Measurements from ENCODE around the gene GRIA3.

The GRIA3 gene

GRCh38 chrX:123308658-123309057 is 124.6 kb downstream of the GRIA3 start:
- H3K4me1 ChIP-seq (ENCODE audit: control insufficient read depth, insufficient read depth, low read length) = no peaks in the 10 kb centered on the region
- no peak overlapping the region for H3K9ac ChIP-seq (ENCODE audit: low read length in 2 of 2)
- H3K4me3 ChIP-seq (ENCODE audit: low read length in 2 of 2) = no peak overlapping the region
- no peak overlapping the region for H3K27ac ChIP-seq (ENCODE audit: low read length)
- H3K9me3 ChIP-seq (ENCODE audit: control insufficient read depth in 2 of 2, low read length in 2 of 2) = no peaks in the 10 kb centered on the region
- H3K36me3 ChIP-seq (ENCODE audit: control insufficient read depth in 2 of 2, insufficient read depth in 2 of 2, low read length in 2 of 2) = no peaks in the 10 kb centered on the region
- no peaks in the 10 kb centered on the region for H3K27me3 ChIP-seq (ENCODE audit: control insufficient read depth in 1 of 2, insufficient read depth in 2 of 2, low read length in 2 of 2)

- Histone ChIP-seq H3K27ac (ENCODE audit: low read length) (no peak overlapping the region), H3K9me3 (ENCODE audit: control insufficient read depth in 2 of 2, low read length in 2 of 2) (no peaks in the 10 kb centered on the region), H3K4me3 (ENCODE audit: low read length in 2 of 2) (no peak overlapping the region)
Observed at GRCh38 chrX:123310112-123310511, 126.0 kb downstream of the GRIA3 start.

GRCh38 chrX:123311486-123311885 is 127.4 kb downstream of the GRIA3 start:
- no peak overlapping the region for H3K4me3 ChIP-seq (ENCODE audit: low read length in 2 of 2)
- no peaks in the 10 kb centered on the region for H3K36me3 ChIP-seq (ENCODE audit: control insufficient read depth in 2 of 2, insufficient read depth in 2 of 2, low read length in 2 of 2)
- H3K9me3 ChIP-seq (ENCODE audit: control insufficient read depth in 2 of 2, low read length in 2 of 2) = no peaks in the 10 kb centered on the region
- H3K27ac ChIP-seq (ENCODE audit: low read length) = no peak overlapping the region
- no peaks in the 10 kb centered on the region for H3K27me3 ChIP-seq (ENCODE audit: control insufficient read depth in 1 of 2, insufficient read depth in 2 of 2, low read length in 2 of 2)
- H3K9ac ChIP-seq (ENCODE audit: low read length in 2 of 2) = no peak overlapping the region
- no peaks in the 10 kb centered on the region for H3K4me1 ChIP-seq (ENCODE audit: control insufficient read depth, insufficient read depth, low read length)

More at GRCh38 chrX:123310112-123310511, 126.0 kb downstream of the GRIA3 start:
- H3K36me3 ChIP-seq (ENCODE audit: control insufficient read depth in 2 of 2, insufficient read depth in 2 of 2, low read length in 2 of 2) = no peaks in the 10 kb centered on the region
- H3K9ac ChIP-seq (ENCODE audit: low read length in 2 of 2) = no peak overlapping the region
- no peaks in the 10 kb centered on the region for H3K27me3 ChIP-seq (ENCODE audit: control insufficient read depth in 1 of 2, insufficient read depth in 2 of 2, low read length in 2 of 2)
- no peaks in the 10 kb centered on the region for H3K4me1 ChIP-seq (ENCODE audit: control insufficient read depth, insufficient read depth, low read length)

- Histone ChIP-seq H3K9me3 (ENCODE audit: control insufficient read depth in 2 of 2, low read length in 2 of 2) (no peaks in the 10 kb centered on the region), H3K4me1 (ENCODE audit: control insufficient read depth, insufficient read depth, low read length) (no peaks in the 10 kb centered on the region), H3K27ac (ENCODE audit: low read length) (no peak overlapping the region)
Observed at GRCh38 chrX:123313486-123313885, 129.4 kb downstream of the GRIA3 start.

GRCh38 chrX:123320622-123321021 is 136.5 kb downstream of the GRIA3 start:
- no peak overlapping the region for H3K9ac ChIP-seq (ENCODE audit: low read length in 2 of 2)
- no peak overlapping the region for H3K4me3 ChIP-seq (ENCODE audit: low read length in 2 of 2)
- no peaks in the 10 kb centered on the region for H3K36me3 ChIP-seq (ENCODE audit: control insufficient read depth in 2 of 2, insufficient read depth in 2 of 2, low read length in 2 of 2)
- no peak overlapping the region for H3K27ac ChIP-seq (ENCODE audit: low read length)
- no peaks in the 10 kb centered on the region for H3K9me3 ChIP-seq (ENCODE audit: control insufficient read depth in 2 of 2, low read length in 2 of 2)
- H3K27me3 ChIP-seq (ENCODE audit: control insufficient read depth in 1 of 2, insufficient read depth in 2 of 2, low read length in 2 of 2) = no peaks in the 10 kb centered on the region
- no peaks in the 10 kb centered on the region for H3K4me1 ChIP-seq (ENCODE audit: control insufficient read depth, insufficient read depth, low read length)

More at GRCh38 chrX:123313486-123313885, 129.4 kb downstream of the GRIA3 start:
- Histone ChIP-seq H3K9ac (ENCODE audit: low read length in 2 of 2) (no peak overlapping the region), H3K36me3 (ENCODE audit: control insufficient read depth in 2 of 2, insufficient read depth in 2 of 2, low read length in 2 of 2) (no peaks in the 10 kb centered on the region), H3K4me3 (ENCODE audit: low read length in 2 of 2) (no peak overlapping the region), H3K27me3 (ENCODE audit: control insufficient read depth in 1 of 2, insufficient read depth in 2 of 2, low read length in 2 of 2) (no peaks in the 10 kb centered on the region)

GRCh38 chrX:123322536-123322935 is 138.5 kb downstream of the GRIA3 start:
- Histone ChIP-seq H3K4me1 (ENCODE audit: control insufficient read depth, insufficient read depth, low read length) (no peaks in the 10 kb centered on the region), H3K9ac (ENCODE audit: low read length in 2 of 2) (no peak overlapping the region), H3K27ac (ENCODE audit: low read length) (no peak overlapping the region), H3K27me3 (ENCODE audit: control insufficient read depth in 1 of 2, insufficient read depth in 2 of 2, low read length in 2 of 2) (no peaks in the 10 kb centered on the region), H3K4me3 (ENCODE audit: low read length in 2 of 2) (no peak overlapping the region), H3K9me3 (ENCODE audit: control insufficient read depth in 2 of 2, low read length in 2 of 2) (no peaks in the 10 kb centered on the region), H3K36me3 (ENCODE audit: control insufficient read depth in 2 of 2, insufficient read depth in 2 of 2, low read length in 2 of 2) (no peaks in the 10 kb centered on the region)

DNA sequence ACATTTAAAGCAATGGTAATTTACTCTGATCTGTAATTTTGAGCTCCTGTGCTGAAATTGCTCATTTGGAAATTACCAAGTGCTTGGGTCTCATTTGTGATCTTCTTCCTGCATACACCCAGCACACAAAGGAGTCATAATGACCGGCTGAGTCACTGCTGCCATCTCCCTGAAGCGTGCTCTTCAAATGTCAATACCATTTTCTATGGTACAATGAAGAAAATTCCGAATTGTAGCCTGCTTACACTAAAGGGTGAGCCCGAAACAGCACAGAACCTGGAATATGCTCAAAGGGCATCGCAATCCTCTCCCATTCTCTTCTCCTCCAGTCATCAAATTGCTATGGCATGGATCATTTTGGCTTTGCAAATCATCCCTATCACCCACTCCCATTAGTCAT is 140.5 kb downstream of the GRIA3 start:
- Histone ChIP-seq H3K9ac (ENCODE audit: low read length in 2 of 2) (no peak overlapping the region), H3K36me3 (ENCODE audit: control insufficient read depth in 2 of 2, insufficient read depth in 2 of 2, low read length in 2 of 2) (no peaks in the 10 kb centered on the region), H3K4me1 (ENCODE audit: control insufficient read depth, insufficient read depth, low read length) (no peaks in the 10 kb centered on the region), H3K27ac (ENCODE audit: low read length) (no peak overlapping the region), H3K4me3 (ENCODE audit: low read length in 2 of 2) (no peak overlapping the region), H3K9me3 (ENCODE audit: control insufficient read depth in 2 of 2, low read length in 2 of 2) (no peaks in the 10 kb centered on the region), H3K27me3 (ENCODE audit: control insufficient read depth in 1 of 2, insufficient read depth in 2 of 2, low read length in 2 of 2) (no peaks in the 10 kb centered on the region)

- no peak overlapping the region for H3K27ac ChIP-seq (ENCODE audit: low read length)
- no peak overlapping the region for H3K4me3 ChIP-seq (ENCODE audit: low read length in 2 of 2)
- H3K4me1 ChIP-seq (ENCODE audit: control insufficient read depth, insufficient read depth, low read length) = no peaks in the 10 kb centered on the region
- no peaks in the 10 kb centered on the region for H3K36me3 ChIP-seq (ENCODE audit: control insufficient read depth in 2 of 2, insufficient read depth in 2 of 2, low read length in 2 of 2)
- H3K9ac ChIP-seq (ENCODE audit: low read length in 2 of 2) = no peak overlapping the region
- no peaks in the 10 kb centered on the region for H3K27me3 ChIP-seq (ENCODE audit: control insufficient read depth in 1 of 2, insufficient read depth in 2 of 2, low read length in 2 of 2)
- H3K9me3 ChIP-seq (ENCODE audit: control insufficient read depth in 2 of 2, low read length in 2 of 2) = no peaks in the 10 kb centered on the region
Observed at GRCh38 chrX:123330229-123330942, 146.3 kb downstream of the GRIA3 start.

- no peaks in the 10 kb centered on the region for H3K36me3 ChIP-seq (ENCODE audit: control insufficient read depth in 2 of 2, insufficient read depth in 2 of 2, low read length in 2 of 2)
- H3K9ac ChIP-seq (ENCODE audit: low read length in 2 of 2) = no peak overlapping the region
- H3K9me3 ChIP-seq (ENCODE audit: control insufficient read depth in 2 of 2, low read length in 2 of 2) = no peaks in the 10 kb centered on the region
- H3K27ac ChIP-seq (ENCODE audit: low read length) = no peak overlapping the region
- no peak overlapping the region for H3K4me3 ChIP-seq (ENCODE audit: low read length in 2 of 2)
- H3K27me3 ChIP-seq (ENCODE audit: control insufficient read depth in 1 of 2, insufficient read depth in 2 of 2, low read length in 2 of 2) = no peaks in the 10 kb centered on the region
- no peaks in the 10 kb centered on the region for H3K4me1 ChIP-seq (ENCODE audit: control insufficient read depth, insufficient read depth, low read length)
Observed at GRCh38 chrX:123331349-123331748, 147.3 kb downstream of the GRIA3 start.

DNA sequence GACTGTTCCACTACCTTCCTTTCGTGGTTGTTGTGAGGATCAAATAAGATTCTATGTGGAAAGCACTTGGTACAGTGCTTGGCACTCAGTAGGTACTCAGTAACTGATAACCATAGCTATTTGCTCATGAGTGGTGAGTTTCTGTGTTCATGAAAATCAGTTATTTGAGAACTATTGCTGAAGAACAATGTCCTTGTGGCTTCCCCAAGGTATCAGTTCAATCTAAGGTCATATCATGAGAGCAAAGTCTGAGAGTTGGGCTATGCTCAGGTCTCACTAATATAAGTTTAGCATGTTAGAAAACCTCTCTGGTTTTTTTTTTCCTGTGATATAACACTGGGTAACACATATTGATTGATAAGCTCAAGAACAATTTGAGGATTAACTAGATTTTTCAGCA is 147.8 kb downstream of the GRIA3 start:
- H3K36me3 ChIP-seq (ENCODE audit: control insufficient read depth in 2 of 2, insufficient read depth in 2 of 2, low read length in 2 of 2) = no peaks in the 10 kb centered on the region
- no peaks in the 10 kb centered on the region for H3K27me3 ChIP-seq (ENCODE audit: control insufficient read depth in 1 of 2, insufficient read depth in 2 of 2, low read length in 2 of 2)
- no peaks in the 10 kb centered on the region for H3K4me1 ChIP-seq (ENCODE audit: control insufficient read depth, insufficient read depth, low read length)

GRCh38 chrX:123336666-123337065 is 152.6 kb downstream of the GRIA3 start:
- H3K9ac ChIP-seq (ENCODE audit: low read length in 2 of 2) = no peak overlapping the region
- H3K27me3 ChIP-seq (ENCODE audit: control insufficient read depth in 1 of 2, insufficient read depth in 2 of 2, low read length in 2 of 2) = no peaks in the 10 kb centered on the region
- no peaks in the 10 kb centered on the region for H3K9me3 ChIP-seq (ENCODE audit: control insufficient read depth in 2 of 2, low read length in 2 of 2)
- H3K4me3 ChIP-seq (ENCODE audit: low read length in 2 of 2) = no peak overlapping the region
- no peaks in the 10 kb centered on the region for H3K4me1 ChIP-seq (ENCODE audit: control insufficient read depth, insufficient read depth, low read length)
- H3K36me3 ChIP-seq (ENCODE audit: control insufficient read depth in 2 of 2, insufficient read depth in 2 of 2, low read length in 2 of 2) = no peaks in the 10 kb centered on the region
- no peak overlapping the region for H3K27ac ChIP-seq (ENCODE audit: low read length)

More for the DNA sequence above, 147.8 kb downstream of the GRIA3 start:
- no peaks in the 10 kb centered on the region for H3K9me3 ChIP-seq (ENCODE audit: control insufficient read depth in 2 of 2, low read length in 2 of 2)
- H3K4me3 ChIP-seq (ENCODE audit: low read length in 2 of 2) = no peak overlapping the region
- H3K9ac ChIP-seq (ENCODE audit: low read length in 2 of 2) = no peak overlapping the region
- H3K27ac ChIP-seq (ENCODE audit: low read length) = no peak overlapping the region

All from stomach smooth muscle (tissue), 2 donors.